ENCODE results near the gene MTPN. TPM values are rescaled to one million over a fixed set of nuclear protein-coding genes. Genes with fewer than 3 reads are reported as not detected.

MTPN gene
- total and polyA plus RNA-seq, 2 donors (not counting 1 experiment from before 2014, with no cell fraction given) = 158 to 215 TPM

- H3K36me3 ChIP-seq (ENCODE audit: control insufficient read depth, insufficient read depth, low read length) = no peaks in the 10 kb centered on the region
- H2AFZ ChIP-seq (ENCODE audit: low read length) = no peak overlapping the region
- H3K79me2 ChIP-seq (ENCODE audit: control insufficient read depth, insufficient read depth, low read length) = no peaks in the 10 kb centered on the region
- no peak overlapping the region for H3K9ac ChIP-seq (ENCODE audit: insufficient read depth, low read length)
- peak in 1 of 2 donors; percentile 86 for DNase-seq (ENCODE audit: low read depth in 2 of 2)
- no peak overlapping the region for H3K4me2 ChIP-seq (ENCODE audit: extremely low read depth, insufficient read depth, low read length)
- no peaks in the 10 kb centered on the region for H3K4me1 ChIP-seq (ENCODE audit: control insufficient read depth, extremely low read depth, insufficient read depth, low read length)
- no peaks in the 10 kb centered on the region for H3K9me3 ChIP-seq (ENCODE audit: control insufficient read depth, insufficient read depth, low read depth, low read length)
- TF ChIP-seq EZH2 (IDR thresholded peaks at IDR 0.05; ENCODE audit: low read length, missing control alignments) (no peak), CTCF (conservative IDR thresholded peaks at IDR 0.05 in 1 of 2, IDR thresholded peaks at IDR 0.05 in 1 of 2; ENCODE audit: low read depth in 1 of 2, low read length in 2 of 2) (no peak)
- H3K27me3 ChIP-seq (ENCODE audit: control insufficient read depth, insufficient read depth, low read length) = no peaks in the 10 kb centered on the region
- no peak overlapping the region for H3K4me3 ChIP-seq (replicated peaks in 1 of 4; ENCODE audit: control extremely low read depth in 1 of 4, insufficient read depth in 1 of 4, low read depth in 3 of 4, low read length in 4 of 4)
- no peaks in the 10 kb centered on the region for H4K20me1 ChIP-seq (ENCODE audit: control insufficient read depth, extremely low read depth, insufficient read depth, low read length)
- no peak overlapping the region for H3K27ac ChIP-seq (ENCODE audit: insufficient read depth, low read length)
These were observed 97.9 kb downstream of the MTPN start for GRCh38 chr7:135879233-135879632.

GRCh38 chr7:135878284-135878683, 98.9 kb downstream of the MTPN start:
- no peak for DNase-seq (ENCODE audit: low read depth in 2 of 2)
- no peak overlapping the region for H3K9ac ChIP-seq (ENCODE audit: insufficient read depth, low read length)
- no peaks in the 10 kb centered on the region for H3K4me1 ChIP-seq (ENCODE audit: control insufficient read depth, extremely low read depth, insufficient read depth, low read length)
- no peak overlapping the region for H3K4me2 ChIP-seq (ENCODE audit: extremely low read depth, insufficient read depth, low read length)
- no peaks in the 10 kb centered on the region for H3K9me3 ChIP-seq (ENCODE audit: control insufficient read depth, insufficient read depth, low read depth, low read length)
- H3K27ac ChIP-seq (ENCODE audit: insufficient read depth, low read length) = no peak overlapping the region
- H3K27me3 ChIP-seq (ENCODE audit: control insufficient read depth, insufficient read depth, low read length) = no peaks in the 10 kb centered on the region
- H3K4me3 ChIP-seq (replicated peaks in 1 of 4; ENCODE audit: control extremely low read depth in 1 of 4, insufficient read depth in 1 of 4, low read depth in 3 of 4, low read length in 4 of 4) = no peak overlapping the region
- H3K36me3 ChIP-seq (ENCODE audit: control insufficient read depth, insufficient read depth, low read length) = no peaks in the 10 kb centered on the region
- no peaks in the 10 kb centered on the region for H4K20me1 ChIP-seq (ENCODE audit: control insufficient read depth, extremely low read depth, insufficient read depth, low read length)
- no peak overlapping the region for H2AFZ ChIP-seq (ENCODE audit: low read length)
- TF ChIP-seq EZH2 (IDR thresholded peaks at IDR 0.05; ENCODE audit: low read length, missing control alignments) (no peak), CTCF (conservative IDR thresholded peaks at IDR 0.05 in 1 of 2, IDR thresholded peaks at IDR 0.05 in 1 of 2; ENCODE audit: low read depth in 1 of 2, low read length in 2 of 2) (no peak)
- no peaks in the 10 kb centered on the region for H3K79me2 ChIP-seq (ENCODE audit: control insufficient read depth, insufficient read depth, low read length)

- Histone ChIP-seq H3K27ac (ENCODE audit: insufficient read depth, low read length) (no peak overlapping the region), H3K9ac (ENCODE audit: insufficient read depth, low read length) (no peak overlapping the region), H3K4me3 (replicated peaks in 1 of 4; ENCODE audit: control extremely low read depth in 1 of 4, insufficient read depth in 1 of 4, low read depth in 3 of 4, low read length in 4 of 4) (no peak overlapping the region), H4K20me1 (ENCODE audit: control insufficient read depth, extremely low read depth, insufficient read depth, low read length) (no peaks in the 10 kb centered on the region), H3K27me3 (ENCODE audit: control insufficient read depth, insufficient read depth, low read length) (no peaks in the 10 kb centered on the region), H3K9me3 (ENCODE audit: control insufficient read depth, insufficient read depth, low read depth, low read length) (no peaks in the 10 kb centered on the region), H2AFZ (ENCODE audit: low read length) (no peak overlapping the region), H3K4me1 (ENCODE audit: control insufficient read depth, extremely low read depth, insufficient read depth, low read length) (no peaks in the 10 kb centered on the region), H3K36me3 (ENCODE audit: control insufficient read depth, insufficient read depth, low read length) (no peaks in the 10 kb centered on the region), H3K79me2 (ENCODE audit: control insufficient read depth, insufficient read depth, low read length) (no peaks in the 10 kb centered on the region), H3K4me2 (ENCODE audit: extremely low read depth, insufficient read depth, low read length) (no peak overlapping the region)
- TF ChIP-seq EZH2 (IDR thresholded peaks at IDR 0.05; ENCODE audit: low read length, missing control alignments) (no peak), CTCF (conservative IDR thresholded peaks at IDR 0.05 in 1 of 2, IDR thresholded peaks at IDR 0.05 in 1 of 2; ENCODE audit: low read depth in 1 of 2, low read length in 2 of 2) (no peak)
- DNase-seq (ENCODE audit: low read depth in 2 of 2) = peak; percentile 77 to 83
These were observed 99.4 kb downstream of the MTPN start for GRCh38 chr7:135877805-135878204.

Other genes starting within 250 kb of the MTPN start
- 0.26 and 0.50 TPM in 2 replicates for gene SLC13A4, start 249.2 kb downstream of the MTPN start, total RNA-seq
- gene SLC13A4, start 249.2 kb downstream of the MTPN start, polyA plus RNA-seq = 0.32 and 2.3 TPM in 2 replicates
- 24.4 and 38.5 TPM in 2 replicates for gene FAM180A, start 228.5 kb downstream of the MTPN start, total RNA-seq
- gene FAM180A, start 228.5 kb downstream of the MTPN start, polyA plus RNA-seq = 15.6 and 70.0 TPM in 2 replicates

Measured in fibroblast of lung (primary cell).